H9 (cell line): ENCODE data around the gene SYDE1. TPM values are rescaled to one million over a fixed set of nuclear protein-coding genes. Genes with fewer than 3 reads are reported as not detected.

Experiments
- DNase-seq: peaks from one replicate; pipeline ENCODE4 v3.0.0-alpha.2; 2017
- H2AFZ ChIP-seq: one replicate; pipeline ENCODE4 v1.6.1; 2013; ENCODE audit warnings: mild to moderate bottlenecking, low read length, control low read depth, moderate library complexity
- H2AK5ac ChIP-seq: 2 replicates; pipeline ENCODE4 v1.6.1; 2013; ENCODE audit warnings: low read length, control low read depth, mixed read lengths; ENCODE audit not compliant: insufficient read length
- H2BK120ac ChIP-seq: one replicate; pipeline ENCODE4 v1.6.1; 2013; ENCODE audit warnings: low read depth, mild to moderate bottlenecking, low read length, control low read depth, inconsistent platforms; ENCODE audit not compliant: poor library complexity, severe bottlenecking
- H2BK12ac ChIP-seq: 2 replicates; pipeline ENCODE4 v1.6.1; 2013; ENCODE audit warnings: low read length, control low read depth, mixed read lengths, low read depth; ENCODE audit not compliant: insufficient read length
- H2BK15ac ChIP-seq: 2 replicates; pipeline ENCODE4 v1.6.1; 2013; ENCODE audit warnings: low read depth, low read length, control low read depth
- H2BK20ac ChIP-seq: one replicate; pipeline ENCODE4 v1.6.1; 2013; ENCODE audit warnings: low read depth, mild to moderate bottlenecking, low read length, control low read depth, inconsistent platforms; ENCODE audit not compliant: poor library complexity, severe bottlenecking
- H2BK5ac ChIP-seq: 2 replicates; pipeline ENCODE4 v1.6.1; 2013; ENCODE audit warnings: low read length, control low read depth, mixed read lengths; ENCODE audit not compliant: insufficient read length
- H3K14ac ChIP-seq: 2 replicates; pipeline ENCODE4 v1.6.1; 2013; ENCODE audit warnings: low read length, control low read depth; ENCODE audit not compliant: insufficient read depth
- H3K18ac ChIP-seq: 2 replicates; pipeline ENCODE4 v1.6.1; 2013; ENCODE audit warnings: low read depth, mild to moderate bottlenecking, mixed read lengths, low read length, control low read depth; ENCODE audit not compliant: insufficient read length
- H3K23ac ChIP-seq: 2 replicates; pipeline ENCODE4 v1.6.1; 2013; ENCODE audit warnings: low read length, control low read depth, mixed read lengths, low read depth; ENCODE audit not compliant: insufficient read length
- H3K23me2 ChIP-seq: 2 replicates; pipeline ENCODE4 v1.6.1; 2013; ENCODE audit warnings: low read depth, mild to moderate bottlenecking, mixed read lengths, low read length, control low read depth; ENCODE audit not compliant: insufficient read length, poor library complexity, severe bottlenecking
- H3K27ac ChIP-seq: 2 replicates; pipeline ENCODE4 v1.5.1; 2013; ENCODE audit warnings: low read length, control low read depth, mixed read lengths, low read depth; ENCODE audit not compliant: insufficient read length
- H3K27me3 ChIP-seq: 2 replicates; pipeline ENCODE4 v1.6.1; 2013; ENCODE audit warnings: low read length, control low read depth, inconsistent platforms; ENCODE audit not compliant: insufficient read depth
- H3K4ac ChIP-seq: 2 replicates; pipeline ENCODE4 v1.6.1; 2013; ENCODE audit warnings: low read depth, mild to moderate bottlenecking, control low read depth, inconsistent platforms, low read length, moderate library complexity
- H3K4me1 ChIP-seq: 2 replicates; pipeline ENCODE4 v1.6.1; 2013; ENCODE audit warnings: low read length, control low read depth, inconsistent platforms; ENCODE audit not compliant: insufficient read depth
- H3K4me2 ChIP-seq: 2 replicates; pipeline ENCODE4 v1.6.1; 2013; ENCODE audit warnings: low read length, control low read depth, mixed read lengths; ENCODE audit not compliant: insufficient read length, insufficient read depth
- H3K56ac ChIP-seq: 2 replicates; pipeline ENCODE4 v1.6.1; 2013; ENCODE audit warnings: low read depth, mild to moderate bottlenecking, mixed read lengths, low read length, control low read depth; ENCODE audit not compliant: insufficient read length
- H3K79me1 ChIP-seq: 2 replicates; pipeline ENCODE4 v1.6.1; 2013; ENCODE audit warnings: low read depth, mild to moderate bottlenecking, moderate library complexity, low read length, control low read depth, inconsistent platforms; ENCODE audit not compliant: insufficient read depth, poor library complexity, severe bottlenecking
- H3K79me2 ChIP-seq: 2 replicates; pipeline ENCODE4 v1.6.1; 2013; ENCODE audit warnings: low read length, control low read depth, inconsistent platforms; ENCODE audit not compliant: insufficient read depth
- H3K9ac ChIP-seq: 2 replicates; pipeline ENCODE4 v1.6.1; 2013; ENCODE audit warnings: low read length, control low read depth, mixed read lengths; ENCODE audit not compliant: insufficient read length; ENCODE audit errors: extremely low read depth
- H3K9me3 ChIP-seq: one replicate; pipeline ENCODE4 v1.6.1; 2013; ENCODE audit warnings: low read depth, low read length, inconsistent platforms; ENCODE audit not compliant: control insufficient read depth
- H3T11ph ChIP-seq: one replicate; pipeline ENCODE4 v1.6.1; 2013; ENCODE audit warnings: mild to moderate bottlenecking, low read length, control low read depth, inconsistent platforms
- H4K20me1 ChIP-seq: one replicate; pipeline ENCODE4 v1.6.1; 2013; ENCODE audit not compliant: control insufficient read depth, insufficient read length, insufficient read depth
- H4K5ac ChIP-seq: 2 replicates; pipeline ENCODE4 v1.6.1; 2013; ENCODE audit warnings: low read depth, mild to moderate bottlenecking, mixed read lengths, low read length, control low read depth; ENCODE audit not compliant: insufficient read length
- H4K8ac ChIP-seq: replicated peaks from 2 replicates; pipeline ENCODE4 v1.6.1; 2013; ENCODE audit warnings: low read length, control low read depth, mixed read lengths, low read depth; ENCODE audit not compliant: insufficient read length
- H4K91ac ChIP-seq: 2 replicates; pipeline ENCODE4 v1.6.1; 2013; ENCODE audit warnings: low read depth, mild to moderate bottlenecking, moderate library complexity, mixed read lengths, low read length, control low read depth; ENCODE audit not compliant: insufficient read length
- H3K27ac Mint-ChIP-seq, 3 experiments: 2 replicates in 2 of 3; 3 replicates in 1 of 3; pipeline ENCODE4 v1.8.0; 2020 to 2021; ENCODE audit warnings: mixed read lengths in 3 of 3, mild to moderate bottlenecking in 1 of 3, moderate library complexity in 1 of 3
- H3K27me3 Mint-ChIP-seq: 2 replicates; pipeline ENCODE4 v1.8.0; 2021; ENCODE audit warnings: low read depth, mild to moderate bottlenecking, moderate library complexity, mixed read lengths
- H3K36me3 Mint-ChIP-seq, 3 experiments: 2 replicates in 2 of 3; 3 replicates in 1 of 3; pipeline ENCODE4 v1.8.0; 2020 to 2021; ENCODE audit warnings: low read depth in 3 of 3, mixed read lengths in 3 of 3; ENCODE audit not compliant: insufficient read depth in 1 of 3
- H3K4me1 Mint-ChIP-seq, 2 experiments: 2 replicates each; pipeline ENCODE4 v1.8.0; 2020; ENCODE audit warnings: mixed read lengths in 2 of 2
- H3K4me3 Mint-ChIP-seq, 2 experiments: 2 replicates in 1 of 2; 3 replicates in 1 of 2; pipeline ENCODE4 v1.8.0; 2020 to 2021; ENCODE audit warnings: mild to moderate bottlenecking in 2 of 2, mixed read lengths in 2 of 2, moderate library complexity in 1 of 2
- H3K9me3 Mint-ChIP-seq, 2 experiments: 2 replicates in 1 of 2; 3 replicates in 1 of 2; pipeline ENCODE4 v1.8.0; 2020; ENCODE audit warnings: mild to moderate bottlenecking in 2 of 2, mixed read lengths in 2 of 2, moderate library complexity in 1 of 2
- CTCF ChIP-seq: fragments of 200-600 bp; sonication (generic); conservative IDR thresholded peaks from 3 replicates; pipeline ENCODE4 v1.8.0; 2021; ENCODE audit warnings: antibody characterized with exemption, mild to moderate bottlenecking
- WGBS: extraction: QIAGEN DNeasy Blood & Tissue Kit; methylation state at CpG from one replicate; pipeline ENCODE4 v1.1.7; 2013; ENCODE audit warnings: missing lambda C conversion rate, low lambda C conversion rate, mixed read lengths; ENCODE audit not compliant: insufficient read length; ENCODE audit errors: extremely low coverage; 5-methylcytosine and 5-hydroxymethylcytosine counted together
- total RNA-seq: library from RNA; stranded (reverse); gene quantifications from 2 replicates; pipeline ENCODE4 v1.2.1, GENCODE V29; 2021

Gene SYDE1
- total RNA-seq, 1 experiment from 2014 or later, result 21.4 TPM

- Histone ChIP-seq H4K20me1 (no peaks in the 10 kb centered on the region), H4K8ac (no peak overlapping the region), H3K9ac (no peak overlapping the region), H2AFZ (no peak overlapping the region), H3K4me2 (no peak overlapping the region), H3K4me1 (no peaks in the 10 kb centered on the region), H2BK12ac (no peak overlapping the region), H2BK15ac (no peak overlapping the region), H3K18ac (no peak overlapping the region), H3K9me3 (no peaks in the 10 kb centered on the region), H3T11ph (no peak overlapping the region), H2BK120ac (no peak overlapping the region), H3K4ac (no peak overlapping the region), H2AK5ac (no peak overlapping the region), H2BK5ac (no peak overlapping the region), H3K27ac (no peak overlapping the region), H3K79me2 (no peaks in the 10 kb centered on the region), H3K23ac (no peak overlapping the region), H4K91ac (no peak overlapping the region), H3K79me1 (no peaks in the 10 kb centered on the region), H3K56ac (no peak overlapping the region), H2BK20ac (no peak overlapping the region), H4K5ac (no peak overlapping the region), H3K14ac (no peak overlapping the region), H3K23me2 (no peaks in the 10 kb centered on the region), H3K27me3 (no peaks in the 10 kb centered on the region)
- H3K9me3 Mint-ChIP-seq, result peaks cover 17 to 22% of the 10 kb centered on the region in 2 experiments
- H3K27ac Mint-ChIP-seq, result no peak overlapping the region; a peak in 1 of 7 replicates
- H3K4me1 Mint-ChIP-seq, result peaks cover 2 to 6% of the 10 kb centered on the region in 2 experiments; a peak in 3 of 4 replicates
- WGBS, result no CpG with 5 or more reads among the region's 25 CpGs
- no peaks in the 10 kb centered on the region for H3K36me3 Mint-ChIP-seq
- no peak for TF ChIP-seq CTCF
- H3K27me3 Mint-ChIP-seq, result peaks cover 20% of the 10 kb centered on the region
- no peak for DNase-seq
- H3K4me3 Mint-ChIP-seq, result no peak overlapping the region
Measured at GRCh38 chr19:15141143-15141542, 33.9 kb downstream of the SYDE1 start.
